DOHH2 (cell line): Measurements from ENCODE around the gene IFT57.

Experiments
- CTCF ChIP-seq: fragments of 200-600 bp; sonication (generic); IDR thresholded peaks from one replicate; pipeline ENCODE4 v1.5.1; 2014; ENCODE audit warnings: antibody characterized with exemption, mild to moderate bottlenecking, low read depth, low read length; ENCODE audit not compliant: poor library complexity, severe bottlenecking
- EZH2phosphoT487 ChIP-seq: fragments of 200-600 bp; sonication (generic); IDR thresholded peaks from 2 replicates; pipeline ENCODE4 v1.6.1; 2017; ENCODE audit warnings: borderline replicate concordance, mild to moderate bottlenecking, antibody characterized with exemption, low read length, moderate library complexity, mixed read lengths

- TF ChIP-seq CTCF (no peak), EZH2phosphoT487 (no peak)
Measured at GRCh38 chr3:108113975-108114374, 108.2 kb downstream of the IFT57 start.
